Left renal pelvis (tissue), 4 donors: ENCODE measurements around the gene HDAC4. TPM values are rescaled to one million over a fixed set of nuclear protein-coding genes. Genes with fewer than 3 reads are reported as not detected.
A peak's percentile ranks its signal among the peaks of the same experiment; 100 is the strongest.

Source experiments
- DNase-seq, 4 donors: peaks; one replicate each; pipeline ENCODE4 v3.0.0-alpha.2; 2013; ENCODE audit warnings: low read depth in 4 of 4, low spot score in 3 of 4
- polyA plus RNA-seq, 4 donors: library from polyadenylated mRNA; unstranded; fragments of 120-200 nt; gene quantifications; one replicate each; pipeline ENCODE4 v1.2.1, GENCODE V29; 2013; ENCODE audit not compliant: insufficient read length in 4 of 4

HDAC4 gene
- polyA plus RNA-seq, 4 donors = 12.9 to 15.4 (median 14.4) TPM

- no peak for DNase-seq
Measured at GRCh38 chr2:239013678-239013976, 387.2 kb downstream of the HDAC4 start.

GRCh38 chr2:239012936-239013677 is 387.7 kb downstream of the HDAC4 start:
- no peak for DNase-seq

GRCh38 chr2:239012228-239012627 is 388.6 kb downstream of the HDAC4 start:
- DNase-seq = no peak

- no peak for DNase-seq
Measured at GRCh38 chr2:239009589-239009961, 391.2 kb downstream of the HDAC4 start.

- DNase-seq = no peak
Measured at GRCh38 chr2:239008677-239009588, 391.9 kb downstream of the HDAC4 start.

- no peak for DNase-seq
Measured at GRCh38 chr2:239008004-239008403, 392.8 kb downstream of the HDAC4 start.

- DNase-seq = no peak
Measured at GRCh38 chr2:239006622-239007285, 394.1 kb downstream of the HDAC4 start.

GRCh38 chr2:239005586-239005985 is 395.2 kb downstream of the HDAC4 start:
- no peak for DNase-seq

GRCh38 chr2:239004274-239005015 is 396.4 kb downstream of the HDAC4 start:
- DNase-seq = no peak

- DNase-seq = no peak
Measured at GRCh38 chr2:239003624-239004273, 397.1 kb downstream of the HDAC4 start.

GRCh38 chr2:239002954-239003623 is 397.7 kb downstream of the HDAC4 start:
- DNase-seq = peak in 1 of 4 donors; percentile 31

- DNase-seq = no peak
Measured at GRCh38 chr2:239002591-239002953, 398.2 kb downstream of the HDAC4 start.

GRCh38 chr2:239001794-239002193 is 399.0 kb downstream of the HDAC4 start:
- DNase-seq = no peak

GRCh38 chr2:239000500-239001073 is 400.2 kb downstream of the HDAC4 start:
- no peak for DNase-seq

- DNase-seq = no peak
Measured at GRCh38 chr2:239000089-239000488, 400.7 kb downstream of the HDAC4 start.

GRCh38 chr2:238999291-238999741 is 401.5 kb downstream of the HDAC4 start:
- no peak for DNase-seq

GRCh38 chr2:238998801-238999200 is 402.0 kb downstream of the HDAC4 start:
- no peak for DNase-seq
